ENCODE results near the gene IGF2.

Gene IGF2

GRCh38 chr11:2097998-2098690, 41.0 kb downstream of the IGF2 start:
- DNase-seq (ENCODE audit: extremely low read depth, low read depth) = no peak
- no peak for TF ChIP-seq CTCF (IDR thresholded peaks at IDR 0.05; ENCODE audit: low read depth, low read length, missing control alignments)
- no peak overlapping the region for H3K4me3 ChIP-seq (replicated peaks; ENCODE audit: low read depth, low read length)

- no peak overlapping the region for H3K4me3 ChIP-seq (replicated peaks; ENCODE audit: low read depth, low read length)
- no peak for DNase-seq (ENCODE audit: extremely low read depth, low read depth)
- TF ChIP-seq CTCF (IDR thresholded peaks at IDR 0.05; ENCODE audit: low read depth, low read length, missing control alignments) = no peak
Observed at GRCh38 chr11:2097356-2097997, 41.7 kb downstream of the IGF2 start.

- H3K4me3 ChIP-seq (replicated peaks; ENCODE audit: low read depth, low read length) = no peak overlapping the region
- no peak for TF ChIP-seq CTCF (IDR thresholded peaks at IDR 0.05; ENCODE audit: low read depth, low read length, missing control alignments)
Observed at GRCh38 chr11:2096919-2097301, 42.3 kb downstream of the IGF2 start.

GRCh38 chr11:2096011-2096918, 42.9 kb downstream of the IGF2 start:
- H3K4me3 ChIP-seq (replicated peaks; ENCODE audit: low read depth, low read length) = no peak overlapping the region
- no peak for TF ChIP-seq CTCF (IDR thresholded peaks at IDR 0.05; ENCODE audit: low read depth, low read length, missing control alignments)
- DNase-seq (ENCODE audit: extremely low read depth, low read depth) = no peak

More at GRCh38 chr11:2096919-2097301, 42.3 kb downstream of the IGF2 start:
- DNase-seq (ENCODE audit: extremely low read depth, low read depth) = no peak

GRCh38 chr11:2095542-2095941, 43.6 kb downstream of the IGF2 start:
- DNase-seq (ENCODE audit: extremely low read depth, low read depth) = no peak

GRCh38 chr11:2095198-2095520, 44.0 kb downstream of the IGF2 start:
- DNase-seq (ENCODE audit: extremely low read depth, low read depth) = no peak
- no peak overlapping the region for H3K4me3 ChIP-seq (replicated peaks; ENCODE audit: low read depth, low read length)
- no peak for TF ChIP-seq CTCF (IDR thresholded peaks at IDR 0.05; ENCODE audit: low read depth, low read length, missing control alignments)

More at GRCh38 chr11:2095542-2095941, 43.6 kb downstream of the IGF2 start:
- H3K4me3 ChIP-seq (replicated peaks; ENCODE audit: low read depth, low read length) = no peak overlapping the region
- TF ChIP-seq CTCF (IDR thresholded peaks at IDR 0.05; ENCODE audit: low read depth, low read length, missing control alignments) = no peak
